ENCODE data around the gene SH3BP4. TPM values are rescaled to one million over a fixed set of nuclear protein-coding genes. Genes with fewer than 3 reads are reported as not detected.

Gene SH3BP4
- total RNA-seq, 1 donor from 2014 or later: 115 TPM

DNA sequence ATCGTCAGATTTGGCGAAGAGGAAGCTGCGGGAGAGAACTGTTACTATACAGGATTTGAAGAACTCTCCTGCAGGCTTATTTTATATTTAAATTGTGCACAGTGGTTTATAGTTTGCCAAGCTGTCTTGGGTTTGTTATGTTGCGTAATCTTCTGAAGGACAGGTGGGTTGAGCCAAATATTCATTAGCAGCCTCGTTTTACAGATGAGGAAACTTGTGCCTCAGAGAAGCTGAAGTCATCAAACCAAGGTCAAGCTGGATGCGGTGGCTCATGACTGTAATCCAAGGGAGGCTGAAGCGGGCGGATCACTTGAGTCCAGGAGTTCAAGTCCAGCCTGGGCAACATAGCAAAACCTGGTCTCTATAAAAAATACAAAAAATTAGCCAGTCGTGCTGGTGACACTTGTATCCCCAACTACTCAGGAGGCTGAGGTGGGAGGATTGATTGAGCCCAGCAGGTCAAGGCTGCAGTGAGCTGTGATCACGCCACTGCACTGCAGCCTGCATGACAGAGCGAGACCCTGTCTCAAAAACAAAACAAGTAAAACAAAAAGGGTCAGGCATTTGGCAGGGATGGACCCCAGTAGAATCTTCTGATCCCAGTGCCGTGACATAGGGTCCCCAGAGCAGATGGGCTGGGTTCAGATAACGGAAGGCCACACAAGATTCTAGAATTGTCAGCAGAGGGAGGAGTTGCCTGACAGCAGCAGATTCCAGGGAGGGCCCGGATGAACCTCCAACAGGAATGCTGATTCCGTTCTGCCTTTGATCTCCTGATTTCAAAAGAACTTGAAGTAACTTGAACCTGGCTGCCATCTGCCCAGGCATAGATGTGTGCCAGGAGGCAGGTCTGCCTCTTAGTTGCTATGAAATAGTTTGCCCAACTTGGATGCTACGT lies 50.6 kb downstream of the SH3BP4 start:
- Histone ChIP-seq H3K36me3 (ENCODE audit: control insufficient read depth, insufficient read depth, low read length) (no peaks in the 10 kb centered on the region), H3K27me3 (ENCODE audit: control insufficient read depth, insufficient read depth, low read length) (no peaks in the 10 kb centered on the region), H3K4me3 (ENCODE audit: low read depth, low read length) (no peak overlapping the region)
- TF ChIP-seq, protein P1, sequence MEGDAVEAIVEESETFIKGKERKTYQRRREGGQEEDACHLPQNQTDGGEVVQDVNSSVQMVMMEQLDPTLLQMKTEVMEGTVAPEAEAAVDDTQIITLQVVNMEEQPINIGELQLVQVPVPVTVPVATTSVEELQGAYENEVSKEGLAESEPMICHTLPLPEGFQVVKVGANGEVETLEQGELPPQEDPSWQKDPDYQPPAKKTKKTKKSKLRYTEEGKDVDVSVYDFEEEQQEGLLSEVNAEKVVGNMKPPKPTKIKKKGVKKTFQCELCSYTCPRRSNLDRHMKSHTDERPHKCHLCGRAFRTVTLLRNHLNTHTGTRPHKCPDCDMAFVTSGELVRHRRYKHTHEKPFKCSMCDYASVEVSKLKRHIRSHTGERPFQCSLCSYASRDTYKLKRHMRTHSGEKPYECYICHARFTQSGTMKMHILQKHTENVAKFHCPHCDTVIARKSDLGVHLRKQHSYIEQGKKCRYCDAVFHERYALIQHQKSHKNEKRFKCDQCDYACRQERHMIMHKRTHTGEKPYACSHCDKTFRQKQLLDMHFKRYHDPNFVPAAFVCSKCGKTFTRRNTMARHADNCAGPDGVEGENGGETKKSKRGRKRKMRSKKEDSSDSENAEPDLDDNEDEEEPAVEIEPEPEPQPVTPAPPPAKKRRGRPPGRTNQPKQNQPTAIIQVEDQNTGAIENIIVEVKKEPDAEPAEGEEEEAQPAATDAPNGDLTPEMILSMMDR (IDR thresholded peaks at IDR 0.05; ENCODE audit: insufficient read depth, low read length, poor library complexity, severe bottlenecking): no peak
- DNase-seq (ENCODE audit: low read depth): peak; percentile 70

DNA sequence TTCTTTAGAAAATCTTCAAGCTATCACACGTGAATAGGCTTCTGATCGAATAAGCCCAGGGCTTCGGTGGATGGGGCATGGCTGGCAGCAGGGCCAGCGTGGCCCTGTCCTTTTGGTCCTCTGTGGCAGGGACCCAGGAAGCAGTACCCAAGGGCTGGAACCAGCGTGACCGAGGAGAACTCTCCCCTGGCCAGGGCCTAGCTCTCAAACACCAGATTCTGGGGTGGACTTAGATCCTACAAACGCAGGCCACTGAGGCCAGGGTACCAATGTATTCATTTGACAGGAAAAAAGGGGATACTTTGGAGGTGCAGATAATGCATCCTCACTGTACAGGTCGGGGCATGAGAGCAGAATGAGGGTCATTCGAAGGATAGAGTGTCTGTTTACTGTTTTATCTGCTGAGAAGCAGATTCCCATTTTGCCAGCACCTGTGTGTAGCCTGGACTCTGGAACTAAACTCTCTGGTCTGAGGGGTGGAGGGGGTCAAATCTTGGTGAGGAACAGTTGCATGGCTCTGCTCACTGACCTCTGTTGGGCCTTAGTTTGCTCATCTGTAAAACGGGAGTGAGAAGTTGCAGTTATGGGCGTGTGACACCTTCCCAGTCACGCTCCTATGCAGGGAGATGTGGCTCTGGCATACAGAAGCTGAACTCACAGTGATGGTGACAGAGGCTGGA lies 51.4 kb downstream of the SH3BP4 start:
- Histone ChIP-seq H3K27me3 (ENCODE audit: control insufficient read depth, insufficient read depth, low read length) (no peaks in the 10 kb centered on the region), H3K4me3 (ENCODE audit: low read depth, low read length) (no peak overlapping the region), H3K36me3 (ENCODE audit: control insufficient read depth, insufficient read depth, low read length) (no peaks in the 10 kb centered on the region)
- no peak for DNase-seq (ENCODE audit: low read depth)
- TF ChIP-seq, protein P1 (IDR thresholded peaks at IDR 0.05; ENCODE audit: insufficient read depth, low read length, poor library complexity, severe bottlenecking): no peak

DNA sequence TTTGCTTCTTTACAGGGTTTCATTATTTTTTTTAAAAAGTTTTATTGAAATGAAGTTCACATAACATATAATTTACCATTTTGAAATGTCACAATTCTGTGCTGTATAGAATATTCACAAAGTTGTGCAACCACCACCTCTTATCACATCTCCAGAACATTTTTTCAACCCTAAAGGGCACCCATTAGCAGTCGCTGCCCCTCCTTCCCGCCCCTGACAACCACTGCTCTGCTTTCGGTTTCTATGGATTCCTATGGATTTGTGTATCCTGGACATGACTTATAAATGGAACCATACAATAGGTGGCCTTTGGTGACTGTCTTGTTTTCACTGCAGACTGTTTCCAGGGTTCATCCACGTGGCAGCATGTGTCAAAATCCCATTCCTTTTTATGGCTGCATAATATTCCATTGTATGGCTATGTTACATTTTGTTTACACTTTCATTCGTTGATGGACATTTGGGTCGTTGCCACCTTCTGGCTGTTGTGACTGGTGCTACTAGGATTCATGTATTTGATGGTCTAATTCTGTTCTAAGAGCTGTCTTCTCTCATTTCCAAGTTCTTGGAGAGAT lies 52.6 kb downstream of the SH3BP4 start:
- Histone ChIP-seq H3K4me3 (ENCODE audit: low read depth, low read length) (no peak overlapping the region), H3K27me3 (ENCODE audit: control insufficient read depth, insufficient read depth, low read length) (no peaks in the 10 kb centered on the region), H3K36me3 (ENCODE audit: control insufficient read depth, insufficient read depth, low read length) (no peaks in the 10 kb centered on the region)
- TF ChIP-seq, protein P1 (IDR thresholded peaks at IDR 0.05; ENCODE audit: insufficient read depth, low read length, poor library complexity, severe bottlenecking): no peak
- no peak for DNase-seq (ENCODE audit: low read depth)

DNA sequence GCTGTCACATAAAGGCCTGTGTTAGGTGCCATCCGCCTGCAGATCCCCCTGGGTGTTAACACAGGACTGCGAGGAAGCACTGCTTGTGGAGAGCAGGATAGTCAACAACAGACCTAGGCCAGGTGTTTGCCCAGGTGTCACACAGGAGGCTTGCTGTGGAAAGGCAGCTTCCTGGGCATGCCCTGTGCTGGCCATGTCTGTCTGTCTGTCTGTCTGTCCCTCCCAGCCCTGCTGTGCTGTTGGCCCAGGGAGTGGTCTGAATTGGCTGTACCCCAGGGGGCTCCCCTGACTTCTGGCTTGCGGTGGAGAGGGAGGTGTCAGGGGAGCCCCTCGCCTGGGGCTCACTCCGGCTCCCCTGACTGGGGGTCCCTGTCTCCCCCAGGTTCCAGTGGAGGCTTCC lies 53.2 kb downstream of the SH3BP4 start:
- TF ChIP-seq, protein P1 (IDR thresholded peaks at IDR 0.05; ENCODE audit: insufficient read depth, low read length, poor library complexity, severe bottlenecking): no peak
- Histone ChIP-seq H3K27me3 (ENCODE audit: control insufficient read depth, insufficient read depth, low read length) (no peaks in the 10 kb centered on the region), H3K36me3 (ENCODE audit: control insufficient read depth, insufficient read depth, low read length) (no peaks in the 10 kb centered on the region), H3K4me3 (ENCODE audit: low read depth, low read length) (no peak overlapping the region)
- DNase-seq (ENCODE audit: low read depth): no peak

DNA sequence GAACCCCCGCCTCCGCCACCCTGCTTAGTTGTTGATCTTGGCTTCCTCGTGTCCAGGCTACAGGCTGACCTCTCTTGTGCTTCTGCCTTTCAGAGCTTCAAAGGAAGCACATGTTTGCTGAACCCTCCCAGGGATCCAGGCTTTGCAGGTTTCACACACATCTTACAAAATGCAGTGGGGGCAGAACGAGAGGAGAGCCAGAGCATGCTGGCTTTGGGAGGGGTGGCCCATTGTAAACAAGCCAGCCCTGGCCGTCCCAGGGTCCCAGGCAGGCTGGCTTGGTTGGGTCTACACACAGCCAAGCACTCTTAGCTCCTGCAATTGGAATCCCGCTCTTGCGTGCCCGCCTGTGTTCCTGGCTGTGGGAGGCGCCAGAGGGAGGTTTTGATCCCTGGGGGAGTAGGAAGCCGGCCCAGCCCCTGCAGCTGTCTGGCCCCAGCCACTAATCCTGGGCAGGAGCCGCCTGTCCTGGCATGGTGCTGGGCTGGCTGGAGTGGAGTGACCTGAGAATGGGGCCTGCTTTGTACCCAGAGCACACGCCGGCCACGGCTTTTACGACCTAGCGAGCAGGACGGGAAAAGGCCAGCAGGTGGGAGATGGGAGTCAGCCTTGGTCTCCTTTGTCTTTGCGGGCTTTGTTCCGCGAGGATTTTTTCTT lies 53.9 kb downstream of the SH3BP4 start:
- Histone ChIP-seq H3K4me3 (ENCODE audit: low read depth, low read length) (no peak overlapping the region), H3K27me3 (ENCODE audit: control insufficient read depth, insufficient read depth, low read length) (no peaks in the 10 kb centered on the region), H3K36me3 (ENCODE audit: control insufficient read depth, insufficient read depth, low read length) (no peaks in the 10 kb centered on the region)
- no peak for DNase-seq (ENCODE audit: low read depth)
- TF ChIP-seq, protein P1 (IDR thresholded peaks at IDR 0.05; ENCODE audit: insufficient read depth, low read length, poor library complexity, severe bottlenecking): peak; percentile 38
